ENCODE measurements around the gene CATSPER4.

Gene CATSPER4

GRCh38 chr1:26161415-26162219 is 28.8 kb upstream of the CATSPER4 start:
- no peak for DNase-seq (ENCODE audit: extremely low read depth, low read depth)

GRCh38 chr1:26162220-26162709 is 28.1 kb upstream of the CATSPER4 start:
- TF ChIP-seq CTCF (IDR thresholded peaks at IDR 0.05; ENCODE audit: low read depth, low read length): no peak
- no peak for DNase-seq (ENCODE audit: extremely low read depth, low read depth)

More at GRCh38 chr1:26161415-26162219, 28.8 kb upstream of the CATSPER4 start:
- TF ChIP-seq CTCF (IDR thresholded peaks at IDR 0.05; ENCODE audit: low read depth, low read length): no peak; the same call in 1 of the 2 replicates

- TF ChIP-seq CTCF (IDR thresholded peaks at IDR 0.05; ENCODE audit: low read depth, low read length): no peak
- no peak for DNase-seq (ENCODE audit: extremely low read depth, low read depth)
These were observed 26.7 kb upstream of the CATSPER4 start for GRCh38 chr1:26163684-26164035.

GRCh38 chr1:26164036-26164860 is 26.2 kb upstream of the CATSPER4 start:
- TF ChIP-seq CTCF (IDR thresholded peaks at IDR 0.05; ENCODE audit: low read depth, low read length): peak; percentile 34
- DNase-seq (ENCODE audit: extremely low read depth, low read depth): no peak

GRCh38 chr1:26164861-26165842 is 25.2 kb upstream of the CATSPER4 start:
- TF ChIP-seq CTCF (IDR thresholded peaks at IDR 0.05; ENCODE audit: low read depth, low read length): no peak
- no peak for DNase-seq (ENCODE audit: extremely low read depth, low read depth)

- no peak for TF ChIP-seq CTCF (IDR thresholded peaks at IDR 0.05; ENCODE audit: low read depth, low read length)
- DNase-seq (ENCODE audit: extremely low read depth, low read depth): no peak
These were observed 23.6 kb upstream of the CATSPER4 start for GRCh38 chr1:26166719-26167281.

All from AG09319 (cell line).